HL-60 (cell line): ENCODE measurements around the gene MEAK7.

Source experiments
- DNase-seq, 2 experiments: peaks; one replicate each; pipeline ENCODE4 v3.0.0-alpha.2; 2010 to 2020; ENCODE audit warnings: low read depth in 1 of 2, low spot score in 1 of 2
- H3K27ac ChIP-seq: fragments of 250-450 bp; sonication (Bioruptor Pico); replicated peaks from 2 replicates; pipeline ENCODE4 v1.5.1; 2020; ENCODE audit warnings: mild to moderate bottlenecking, moderate library complexity
- H3K27me3 ChIP-seq: fragments of 250-450 bp; sonication (Bioruptor Pico); 2 replicates; pipeline ENCODE4 v1.5.1; 2021; ENCODE audit warnings: mild to moderate bottlenecking, moderate library complexity; ENCODE audit not compliant: insufficient read depth, poor library complexity, severe bottlenecking
- H3K4me3 ChIP-seq: replicated peaks from 2 replicates; pipeline ENCODE4 v1.5.1; 2011; ENCODE audit warnings: mild to moderate bottlenecking, control low read depth, low read length; ENCODE audit not compliant: insufficient read depth
- CTCF ChIP-seq: IDR thresholded peaks from one replicate; pipeline ENCODE4 v1.5.1; 2011; ENCODE audit warnings: low read length, control low read depth, inconsistent platforms; ENCODE audit not compliant: insufficient read depth
- GABPA ChIP-seq: IDR thresholded peaks from 2 replicates; pipeline ENCODE4 v1.6.1; 2012; ENCODE audit warnings: low read depth
- POLR2AphosphoS5 ChIP-seq: IDR thresholded peaks from 2 replicates; pipeline ENCODE4 v1.6.1; 2012; ENCODE audit warnings: low read depth
- REST ChIP-seq: IDR thresholded peaks from 2 replicates; pipeline ENCODE4 v1.6.1; 2012; ENCODE audit warnings: low read depth; ENCODE audit not compliant: insufficient replicate concordance
- SPI1 ChIP-seq: IDR thresholded peaks from 2 replicates; pipeline ENCODE4 v1.6.1; 2012; ENCODE audit warnings: low read depth, mild to moderate bottlenecking, borderline replicate concordance

Gene MEAK7

GRCh38 chr16:84501077-84501735 is 3.3 kb downstream of the MEAK7 start:
- H3K27me3 ChIP-seq = no peaks in the 10 kb centered on the region
- DNase-seq = no peak
- no peak overlapping the region for H3K4me3 ChIP-seq
- H3K27ac ChIP-seq = no peak overlapping the region
- TF ChIP-seq CTCF = no peak
- no peak for TF ChIP-seq POLR2AphosphoS5
- TF ChIP-seq REST = no peak
- TF ChIP-seq SPI1 = no peak
- no peak for TF ChIP-seq GABPA

- Histone ChIP-seq H3K4me3 (no peak overlapping the region), H3K27ac (no peak overlapping the region), H3K27me3 (no peaks in the 10 kb centered on the region)
- TF ChIP-seq CTCF (no peak), REST (no peak), POLR2AphosphoS5 (no peak), GABPA (no peak), SPI1 (no peak)
- DNase-seq = no peak
Observed at GRCh38 chr16:84500531-84500930, 3.9 kb downstream of the MEAK7 start.

- Histone ChIP-seq H3K27me3 (no peaks in the 10 kb centered on the region), H3K27ac (no peak overlapping the region), H3K4me3 (no peak overlapping the region)
- TF ChIP-seq GABPA (no peak), POLR2AphosphoS5 (no peak), REST (no peak), SPI1 (no peak), CTCF (no peak)
- no peak for DNase-seq
Observed at GRCh38 chr16:84499638-84500037, 4.8 kb downstream of the MEAK7 start.
